Progenitor cell of endocrine pancreas (in vitro differentiated cells): Measurements from ENCODE around the gene LRIF1. TPM values are rescaled to one million over a fixed set of nuclear protein-coding genes. Genes with fewer than 3 reads are reported as not detected.
"Not testable (repeated sequence)": the region's sequence is repeated elsewhere in the genome, so short reads cannot be mapped to it uniquely, and the experiment has no call there.

Experiments
- DNase-seq: peaks from one replicate; pipeline ENCODE4 v3.0.0; 2021; ENCODE audit warnings: low spot score; ENCODE audit not compliant: unreplicated experiment
- H3K27ac Mint-ChIP-seq: 2 replicates; pipeline ENCODE4 v1.8.0; 2021; ENCODE audit warnings: mild to moderate bottlenecking, moderate library complexity, mixed read lengths
- H3K27me3 Mint-ChIP-seq: 2 replicates; pipeline ENCODE4 v1.8.0; 2021; ENCODE audit warnings: mixed read lengths
- H3K36me3 Mint-ChIP-seq: 2 replicates; pipeline ENCODE4 v1.8.0; 2022; ENCODE audit warnings: mixed read lengths; ENCODE audit not compliant: insufficient read depth
- H3K4me1 Mint-ChIP-seq: 2 replicates; pipeline ENCODE4 v1.8.0; 2021; ENCODE audit warnings: low read depth, mixed read lengths
- H3K4me3 Mint-ChIP-seq: 2 replicates; pipeline ENCODE4 v1.8.0; 2021; ENCODE audit warnings: low read depth, mild to moderate bottlenecking, moderate library complexity, mixed read lengths
- H3K9me3 Mint-ChIP-seq: 2 replicates; pipeline ENCODE4 v1.8.0; 2021; ENCODE audit warnings: low read depth, mixed read lengths
- total RNA-seq: library from RNA; stranded (reverse); gene quantifications from 2 replicates; pipeline ENCODE4 v1.2.1, GENCODE V29; 2021
- TF ChIP-seq, protein P1 (sequence below): fragments of 200-600 bp; sonication (generic); IDR thresholded peaks from one replicate; pipeline ENCODE4 v1.5.0; 2021; ENCODE audit warnings: antibody characterized with exemption, mild to moderate bottlenecking; ENCODE audit not compliant: unreplicated experiment

The LRIF1 gene
- total RNA-seq, 1 donor from 2014 or later, result 10.4 TPM

- TF ChIP-seq, protein P1, sequence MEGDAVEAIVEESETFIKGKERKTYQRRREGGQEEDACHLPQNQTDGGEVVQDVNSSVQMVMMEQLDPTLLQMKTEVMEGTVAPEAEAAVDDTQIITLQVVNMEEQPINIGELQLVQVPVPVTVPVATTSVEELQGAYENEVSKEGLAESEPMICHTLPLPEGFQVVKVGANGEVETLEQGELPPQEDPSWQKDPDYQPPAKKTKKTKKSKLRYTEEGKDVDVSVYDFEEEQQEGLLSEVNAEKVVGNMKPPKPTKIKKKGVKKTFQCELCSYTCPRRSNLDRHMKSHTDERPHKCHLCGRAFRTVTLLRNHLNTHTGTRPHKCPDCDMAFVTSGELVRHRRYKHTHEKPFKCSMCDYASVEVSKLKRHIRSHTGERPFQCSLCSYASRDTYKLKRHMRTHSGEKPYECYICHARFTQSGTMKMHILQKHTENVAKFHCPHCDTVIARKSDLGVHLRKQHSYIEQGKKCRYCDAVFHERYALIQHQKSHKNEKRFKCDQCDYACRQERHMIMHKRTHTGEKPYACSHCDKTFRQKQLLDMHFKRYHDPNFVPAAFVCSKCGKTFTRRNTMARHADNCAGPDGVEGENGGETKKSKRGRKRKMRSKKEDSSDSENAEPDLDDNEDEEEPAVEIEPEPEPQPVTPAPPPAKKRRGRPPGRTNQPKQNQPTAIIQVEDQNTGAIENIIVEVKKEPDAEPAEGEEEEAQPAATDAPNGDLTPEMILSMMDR, result no peak
- no peaks in the 10 kb centered on the region for H3K4me1 Mint-ChIP-seq
- no peaks in the 10 kb centered on the region for H3K27me3 Mint-ChIP-seq
- H3K27ac Mint-ChIP-seq, result no peak overlapping the region
- H3K4me3 Mint-ChIP-seq, result no peak overlapping the region
- H3K9me3 Mint-ChIP-seq, result peaks cover 6% of the 10 kb centered on the region
- H3K36me3 Mint-ChIP-seq, result peaks cover 19% of the 10 kb centered on the region
- DNase-seq, result no peak
Measured at GRCh38 chr1:110951161-110951560, 12.6 kb downstream of the LRIF1 start.

GRCh38 chr1:110948038-110948810 is 15.5 kb downstream of the LRIF1 start:
- Mint-ChIP-seq H3K27ac (no peak overlapping the region), H3K4me3 (no peak overlapping the region), H3K9me3 (peaks cover 3% of the 10 kb centered on the region), H3K36me3 (peaks cover 19% of the 10 kb centered on the region), H3K4me1 (no peaks in the 10 kb centered on the region), H3K27me3 (no peaks in the 10 kb centered on the region)
- DNase-seq, result no peak
- TF ChIP-seq, protein P1, result no peak

GRCh38 chr1:110945626-110946025 is 18.1 kb downstream of the LRIF1 start:
- no peak for DNase-seq
- Mint-ChIP-seq H3K27me3 (no peaks in the 10 kb centered on the region), H3K36me3 (peaks cover 12% of the 10 kb centered on the region), H3K4me1 (no peaks in the 10 kb centered on the region), H3K4me3 (no peak overlapping the region), H3K27ac (no peak overlapping the region), H3K9me3 (no peaks in the 10 kb centered on the region)
- TF ChIP-seq, protein P1, result no peak

GRCh38 chr1:110944806-110945205 is 18.9 kb downstream of the LRIF1 start:
- H3K27ac Mint-ChIP-seq, result no peak overlapping the region
- DNase-seq, result no peak
- peaks cover 8% of the 10 kb centered on the region for H3K36me3 Mint-ChIP-seq
- no peaks in the 10 kb centered on the region for H3K4me1 Mint-ChIP-seq
- H3K4me3 Mint-ChIP-seq, result no peak overlapping the region
- peaks cover 2% of the 10 kb centered on the region for H3K9me3 Mint-ChIP-seq
- TF ChIP-seq, protein P1, result no peak
- H3K27me3 Mint-ChIP-seq, result no peaks in the 10 kb centered on the region

DNA sequence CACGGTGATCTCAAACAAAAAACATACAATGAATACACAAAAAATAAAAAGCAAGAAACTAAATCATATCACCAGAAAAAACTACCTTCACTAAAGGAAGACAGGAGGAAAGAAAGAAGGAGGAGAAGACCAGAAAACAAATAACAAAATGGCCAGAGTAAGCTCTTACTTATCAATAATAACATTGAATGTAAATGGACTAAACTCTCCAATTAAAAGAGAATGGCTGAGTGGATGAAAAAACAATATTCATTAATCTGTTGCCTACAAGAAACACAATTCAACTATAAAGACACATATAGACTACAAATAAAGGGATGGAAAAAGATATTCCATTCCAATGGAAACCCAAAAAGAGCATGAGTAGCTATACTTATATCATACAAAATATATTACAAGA is 27.2 kb downstream of the LRIF1 start:
- no peaks in the 10 kb centered on the region for H3K36me3 Mint-ChIP-seq
- no peak overlapping the region for H3K4me3 Mint-ChIP-seq
- H3K27me3 Mint-ChIP-seq, result no peaks in the 10 kb centered on the region
- no peak for DNase-seq
- no peaks in the 10 kb centered on the region for H3K4me1 Mint-ChIP-seq
- TF ChIP-seq, protein P1, result no peak
- H3K27ac Mint-ChIP-seq, result no peak overlapping the region
- H3K9me3 Mint-ChIP-seq, result peaks cover 25% of the 10 kb centered on the region

- not testable (repeated sequence) for H3K4me3 Mint-ChIP-seq, DNase-seq, H3K36me3 Mint-ChIP-seq, H3K27ac Mint-ChIP-seq, H3K27me3 Mint-ChIP-seq, H3K4me1 Mint-ChIP-seq
- peaks cover 19% of the 10 kb centered on the region for H3K9me3 Mint-ChIP-seq
Measured at GRCh38 chr1:110931097-110931496, 32.6 kb downstream of the LRIF1 start.
